Caco-2 (cell line): Measurements from ENCODE around the gene PAX9. TPM values are rescaled to one million over a fixed set of nuclear protein-coding genes. Genes with fewer than 3 reads are reported as not detected.

ENCODE experiments used
- BruUV-seq: library from RNA; stranded (reverse); fragments of 400-500 nt; replicated peaks from 2 replicates; lab custom pipeline; 2021; lab: Mats Ljungman, UMichigan
- CTCF ChIA-PET: fragments of 300-600 bp; sonication (Branson Sonifier 250); formaldehyde crosslinking; loops from one replicate; lab custom pipeline; 2022; ENCODE audit warnings: antibody characterized with exemption; lab: Charles Lee
- POLR2A ChIA-PET: fragments of 300-600 bp; sonication (Branson Sonifier 250); formaldehyde crosslinking; loops from one replicate; lab custom pipeline; 2022; ENCODE audit warnings: antibody characterized with exemption; lab: Charles Lee
- DNase-seq, 2 experiments: peaks; one replicate each; pipeline versions ENCODE4 v3.0.0 to v3.0.0-alpha.2; 2020 to 2022
- H3K27me3 ChIP-seq: replicated peaks from 2 replicates; pipeline ENCODE4 v1.6.0; 2011; ENCODE audit warnings: low read length; ENCODE audit not compliant: control insufficient read depth, insufficient read depth
- H3K36me3 ChIP-seq: 2 replicates; pipeline ENCODE4 v1.5.1; 2011; ENCODE audit warnings: low read length; ENCODE audit not compliant: control insufficient read depth, insufficient read depth
- H3K4me1 ChIP-seq: fragments of 250-450 bp; sonication (Bioruptor Pico); 2 replicates; pipeline ENCODE4 v1.5.1; 2020; ENCODE audit warnings: mild to moderate bottlenecking
- H3K4me3 ChIP-seq: 2 replicates; pipeline ENCODE4 v1.5.1; 2011; ENCODE audit warnings: low read depth, mild to moderate bottlenecking, control low read depth, low read length
- H3K9me3 ChIP-seq: fragments of 250-450 bp; sonication (Bioruptor Pico); 2 replicates; pipeline ENCODE4 v1.5.1; 2020; ENCODE audit warnings: mild to moderate bottlenecking, moderate library complexity
- H3K27ac Mint-ChIP-seq: one replicate; pipeline ENCODE4 v1.8.0; 2022; ENCODE audit warnings: mixed read lengths; ENCODE audit not compliant: unreplicated experiment
- H3K27me3 Mint-ChIP-seq: one replicate; pipeline ENCODE4 v1.8.0; 2022; ENCODE audit warnings: mixed read lengths; ENCODE audit not compliant: insufficient read depth, unreplicated experiment
- H3K36me3 Mint-ChIP-seq: one replicate; pipeline ENCODE4 v1.8.0; 2022; ENCODE audit warnings: mild to moderate bottlenecking, mixed read lengths; ENCODE audit not compliant: insufficient read depth, unreplicated experiment
- H3K4me1 Mint-ChIP-seq: one replicate; pipeline ENCODE4 v1.8.0; 2022; ENCODE audit warnings: low read depth, mixed read lengths; ENCODE audit not compliant: unreplicated experiment
- H3K4me3 Mint-ChIP-seq: one replicate; pipeline ENCODE4 v1.8.0; 2022; ENCODE audit warnings: mild to moderate bottlenecking, moderate library complexity, mixed read lengths; ENCODE audit not compliant: unreplicated experiment
- H3K9me3 Mint-ChIP-seq: one replicate; pipeline ENCODE4 v1.8.0; 2022; ENCODE audit warnings: mixed read lengths; ENCODE audit not compliant: unreplicated experiment
- CTCF ChIP-seq, 2 experiments: fragments of 200-600 bp in 1 of 2; IDR thresholded peaks; 1 replicate in 1 of 2; 2 replicates in 1 of 2; pipeline versions ENCODE4 v1.5.1 to v1.8.0; 2011 to 2022; ENCODE audit warnings: antibody characterized with exemption in 1 of 2, control low read depth in 1 of 2, inconsistent platforms in 1 of 2, low read depth in 1 of 2, low read length in 1 of 2, mild to moderate bottlenecking in 1 of 2, moderate library complexity in 1 of 2; ENCODE audit not compliant: insufficient read depth in 1 of 2, severe bottlenecking in 1 of 2, unreplicated experiment in 1 of 2
- intact Hi-C: fragments of 100-400 bp; cut with micrococcal nuclease; formaldehyde crosslinking; loops from one replicate; pipeline ENCODE4 v1.10.0; 2022; ENCODE audit not compliant: unreplicated experiment
- total RNA-seq: library from RNA; stranded (reverse); gene quantifications from 2 replicates; pipeline ENCODE4 v1.2.3, GENCODE V29; 2022

The PAX9 gene
- total RNA-seq, 1 experiment from 2014 or later: 6.9 TPM

- BruUV-seq: no TSS peak
- H3K27me3 Mint-ChIP-seq: no peaks in the 10 kb centered on the region
Observed at GRCh38 chr14:36663404-36664321, 2.0 kb downstream of the PAX9 start.

GRCh38 chr14:36664322-36665193 lies 2.9 kb downstream of the PAX9 start:
- H3K4me1 Mint-ChIP-seq: no peaks in the 10 kb centered on the region
- ChIA-PET POLR2A (no interaction called here), CTCF (no interaction called here)
- Histone ChIP-seq H3K4me1 (peaks cover 5% of the 10 kb centered on the region; the same call in 1 of the 2 replicates), H3K27me3 (no peaks in the 10 kb centered on the region), H3K4me3 (no peak overlapping the region), H3K36me3 (no peaks in the 10 kb centered on the region), H3K9me3 (no peaks in the 10 kb centered on the region)
- no peaks in the 10 kb centered on the region for H3K27me3 Mint-ChIP-seq
- DNase-seq: no peak
- intact Hi-C loops: loop anchor here (5.0 kb wide), 2 partner anchors 108 to 488 kb away; no protein-coding TSS in a partner anchor
- H3K9me3 Mint-ChIP-seq: no peaks in the 10 kb centered on the region
- H3K36me3 Mint-ChIP-seq: peaks cover 33% of the 10 kb centered on the region
- TF ChIP-seq CTCF (IDR thresholded peaks at IDR 0.05; ENCODE audit: insufficient read depth in 1 of 2, low read depth in 1 of 2, low read length in 1 of 2, severe bottlenecking in 1 of 2, unreplicated experiment in 1 of 2): no peak
- peak overlapping the region; percentile 82 for H3K4me3 Mint-ChIP-seq
- no peak overlapping the region for H3K27ac Mint-ChIP-seq
- BruUV-seq: TSS peak; percentile 18

More at GRCh38 chr14:36663404-36664321, 2.0 kb downstream of the PAX9 start:
- no peaks in the 10 kb centered on the region for H3K4me1 Mint-ChIP-seq
- Histone ChIP-seq H3K27me3 (no peaks in the 10 kb centered on the region), H3K4me3 (no peak overlapping the region), H3K36me3 (no peaks in the 10 kb centered on the region), H3K9me3 (no peaks in the 10 kb centered on the region), H3K4me1 (peaks cover 5% of the 10 kb centered on the region; the same call in 1 of the 2 replicates)
- H3K9me3 Mint-ChIP-seq: no peaks in the 10 kb centered on the region
- peaks cover 33% of the 10 kb centered on the region for H3K36me3 Mint-ChIP-seq
- POLR2A ChIA-PET: no interaction called here
- intact Hi-C loops: loop anchor here (5.0 kb wide), 2 partner anchors 109 to 489 kb away; no protein-coding TSS in a partner anchor
- DNase-seq: no peak
- CTCF ChIA-PET: no interaction called here
- peak overlapping the region; percentile 82 for H3K4me3 Mint-ChIP-seq
- H3K27ac Mint-ChIP-seq: no peak overlapping the region
- TF ChIP-seq CTCF (IDR thresholded peaks at IDR 0.05; ENCODE audit: insufficient read depth in 1 of 2, low read depth in 1 of 2, low read length in 1 of 2, severe bottlenecking in 1 of 2, unreplicated experiment in 1 of 2): no peak

DNA sequence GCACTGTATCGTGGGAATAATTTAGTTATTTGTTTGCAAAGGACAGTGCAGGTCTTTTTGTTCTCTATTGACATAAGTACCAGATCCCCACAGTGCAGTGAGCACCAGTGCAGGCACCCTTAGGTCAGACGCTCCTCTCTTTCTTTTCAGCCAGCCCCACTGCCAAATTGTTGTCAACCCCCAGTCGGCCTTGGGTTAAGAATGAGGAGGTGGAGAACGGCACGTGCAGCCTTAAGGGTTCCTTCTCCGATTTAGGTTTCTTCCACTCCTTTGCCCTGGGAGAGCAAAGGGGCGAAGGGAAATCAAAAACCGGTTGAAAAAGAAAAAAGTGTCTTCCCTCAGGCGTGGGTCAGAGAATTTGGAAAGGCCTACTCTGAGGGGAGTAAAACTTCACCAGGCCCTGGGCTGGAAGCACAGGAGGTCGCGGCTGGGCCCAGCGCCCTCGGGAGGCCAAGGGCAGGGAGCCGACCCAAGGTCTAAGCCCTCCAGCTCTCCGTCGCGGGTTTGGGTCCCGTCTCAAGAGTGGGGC lies 4.3 kb downstream of the PAX9 start:
- Histone ChIP-seq H3K4me1 (no peaks in the 10 kb centered on the region; the same call in 1 of the 2 replicates), H3K36me3 (no peaks in the 10 kb centered on the region), H3K27me3 (no peaks in the 10 kb centered on the region), H3K4me3 (no peak overlapping the region), H3K9me3 (no peaks in the 10 kb centered on the region; the same call in 1 of the 2 replicates)
- Mint-ChIP-seq H3K27me3 (no peaks in the 10 kb centered on the region), H3K4me1 (no peaks in the 10 kb centered on the region), H3K4me3 (no peak overlapping the region), H3K9me3 (no peaks in the 10 kb centered on the region), H3K36me3 (peaks cover 33% of the 10 kb centered on the region), H3K27ac (no peak overlapping the region)
- POLR2A ChIA-PET: no interaction called here
- no peak for DNase-seq
- CTCF ChIA-PET: no interaction called here
- TF ChIP-seq CTCF (IDR thresholded peaks at IDR 0.05; ENCODE audit: insufficient read depth in 1 of 2, low read depth in 1 of 2, low read length in 1 of 2, severe bottlenecking in 1 of 2, unreplicated experiment in 1 of 2): no peak
- no TSS peak for BruUV-seq
- intact Hi-C loops: no loop called here
